GM18951 (cell line): ENCODE data around the gene DUSP28.

Source experiments
- POLR2A ChIP-seq: IDR thresholded peaks from 4 replicates; pipeline ENCODE4 v1.6.1; 2011; ENCODE audit warnings: mild to moderate bottlenecking; ENCODE audit not compliant: insufficient read length, insufficient read depth; ENCODE audit errors: extremely low read depth
- in situ Hi-C: fragments of 300-500 bp; cut with MboI; formaldehyde crosslinking; loops from one replicate; pipeline ENCODE4 v1.12.0; 2022; ENCODE audit warnings: low sequenced_read_pairs, mixed read lengths, inconsistent platforms; ENCODE audit not compliant: unreplicated experiment

DUSP28 gene

GRCh38 chr2:240594511-240595380 is 34.6 kb downstream of the DUSP28 start:
- in situ Hi-C loops: no loop called here
- TF ChIP-seq POLR2A: no peak

- in situ Hi-C loops: no loop called here
- no peak for TF ChIP-seq POLR2A
Observed at GRCh38 chr2:240595381-240596079, 35.4 kb downstream of the DUSP28 start.

- in situ Hi-C loops: no loop called here
- TF ChIP-seq POLR2A: no peak
Observed at GRCh38 chr2:240596080-240596460, 35.9 kb downstream of the DUSP28 start.

- no peak for TF ChIP-seq POLR2A
- in situ Hi-C loops: no loop called here
Observed at GRCh38 chr2:240596491-240596931, 36.4 kb downstream of the DUSP28 start.

- in situ Hi-C loops: no loop called here
- no peak for TF ChIP-seq POLR2A
Observed at GRCh38 chr2:240597054-240597418, 36.9 kb downstream of the DUSP28 start.

GRCh38 chr2:240597419-240598181 is 37.4 kb downstream of the DUSP28 start:
- TF ChIP-seq POLR2A: no peak
- in situ Hi-C loops: no loop called here

- in situ Hi-C loops: no loop called here
- TF ChIP-seq POLR2A: no peak
Observed at GRCh38 chr2:240598311-240598911, 38.3 kb downstream of the DUSP28 start.

GRCh38 chr2:240599141-240599583 is 39.0 kb downstream of the DUSP28 start:
- no peak for TF ChIP-seq POLR2A
- in situ Hi-C loops: no loop called here

- in situ Hi-C loops: no loop called here
- no peak for TF ChIP-seq POLR2A
Observed at GRCh38 chr2:240600451-240600961, 40.3 kb downstream of the DUSP28 start.

- TF ChIP-seq POLR2A: no peak
- in situ Hi-C loops: no loop called here
Observed at GRCh38 chr2:240601061-240601830, 41.1 kb downstream of the DUSP28 start.

- in situ Hi-C loops: no loop called here
- no peak for TF ChIP-seq POLR2A
Observed at GRCh38 chr2:240601831-240602160, 41.6 kb downstream of the DUSP28 start.
